HepG2 (cell line): ENCODE results near the gene SELENOH. TPM values are rescaled to one million over a fixed set of nuclear protein-coding genes. Genes with fewer than 3 reads are reported as not detected.

Experiments used
- ARID3A ChIP-seq: IDR thresholded peaks from 2 replicates; pipeline ENCODE4 v1.6.1; 2012; ENCODE audit warnings: low read depth, low read length, improper control_type of control experiment
- CEBPZ ChIP-seq: IDR thresholded peaks from 2 replicates; pipeline ENCODE4 v1.6.1; 2012; ENCODE audit warnings: low read length, improper control_type of control experiment
- GTF3A ChIP-seq: sonication (generic); formaldehyde crosslinking; conservative IDR thresholded peaks from 2 replicates; pipeline ENCODE4 v1.4.0; 2020; ENCODE audit warnings: mild to moderate bottlenecking, missing genetic modification reagents
- HDAC6 ChIP-seq: fragments of 200-600 bp; sonication (generic); IDR thresholded peaks from 2 replicates; pipeline ENCODE4 v1.7.0; 2017; ENCODE audit warnings: mild to moderate bottlenecking, antibody characterized with exemption, low read length, low read depth
- ISX ChIP-seq: sonication (generic); formaldehyde crosslinking; conservative IDR thresholded peaks from 2 replicates; pipeline ENCODE4 v1.5.0; 2020; ENCODE audit warnings: missing genetic modification reagents
- KDM1A ChIP-seq: IDR thresholded peaks from 2 replicates; pipeline ENCODE4 v1.6.1; 2016; ENCODE audit warnings: missing compliant biosample characterization
- MED13 ChIP-seq: sonication (generic); formaldehyde crosslinking; IDR thresholded peaks from 2 replicates; pipeline ENCODE4 v1.5.0; 2020; ENCODE audit warnings: missing genetic modification reagents
- SAP130 ChIP-seq: IDR thresholded peaks from 2 replicates; pipeline ENCODE4 v1.6.1; 2016; ENCODE audit warnings: low read depth
- SIX1 ChIP-seq: sonication (generic); formaldehyde crosslinking; IDR thresholded peaks from 2 replicates; pipeline ENCODE4 v1.4.0; 2020; ENCODE audit warnings: missing genetic modification reagents, borderline replicate concordance
- SOX6 ChIP-seq, 2 experiments: fragments of 450-650 bp in 1 of 2; sonication (generic) in 1 of 2; formaldehyde crosslinking in 1 of 2; IDR thresholded peaks; 2 replicates each; pipeline versions ENCODE4 v1.4.0 to v1.6.1; 2017 to 2020; ENCODE audit warnings: antibody characterized with exemption in 1 of 2, mild to moderate bottlenecking in 1 of 2, missing genetic modification reagents in 1 of 2
- ZBTB1 ChIP-seq: sonication (generic); formaldehyde crosslinking; IDR thresholded peaks from 2 replicates; pipeline ENCODE4 v1.4.0; 2020; ENCODE audit warnings: missing genetic modification reagents, borderline replicate concordance
- ZFP36 ChIP-seq: fragments of 150-350 bp; IDR thresholded peaks from 2 replicates; pipeline ENCODE4 v1.6.1; 2018; ENCODE audit warnings: borderline replicate concordance, low read length, low read depth; ENCODE audit not compliant: partially characterized antibody
- ZFP90 ChIP-seq: sonication (generic); formaldehyde crosslinking; IDR thresholded peaks from 2 replicates; pipeline ENCODE4 v1.8.0; 2022; ENCODE audit warnings: missing genetic modification reagents, mild to moderate bottlenecking, inconsistent platforms, borderline replicate concordance
- ZNF3 ChIP-seq: IDR thresholded peaks from 2 replicates; pipeline ENCODE4 v1.7.0; 2017; ENCODE audit warnings: inconsistent platforms
- ZNF577 ChIP-seq: sonication (generic); formaldehyde crosslinking; IDR thresholded peaks from 2 replicates; pipeline ENCODE4 v1.4.0; 2020; ENCODE audit warnings: mild to moderate bottlenecking, low read depth, missing genetic modification reagents, borderline replicate concordance
- polyA plus RNA-seq, 8 experiments: library from polyadenylated mRNA; depleted of rRNA in 3 of 8; stranded (reverse) in 7 of 8; unstranded in 1 of 8; fragments of >200 nt; fragmentation: Illumina TruSeq in 4 of 8; extraction: Trizol in 4 of 8; gene quantifications; 2 replicates each; pipeline versions ENCODE4 v1.2.1 to v1.2.3, GENCODE V29; 2011 to 2016; ENCODE audit warnings: low read depth in 4 of 8, missing spikeins in 1 of 8, mixed read lengths in 1 of 8; ENCODE audit not compliant: insufficient read depth in 1 of 8
- total RNA-seq, 5 experiments: library from RNA; depleted of rRNA; stranded (reverse); fragments of >200 nt; fragmentation: Illumina TruSeq; extraction: Trizol; gene quantifications; 2 replicates each; pipeline ENCODE4 v1.2.3, GENCODE V29; 2016; ENCODE audit warnings: low read depth in 1 of 5
- TF ChIP-seq, protein P1 (sequence below): sonication (generic); formaldehyde crosslinking; IDR thresholded peaks from 2 replicates; pipeline ENCODE4 v1.4.0; 2020; ENCODE audit warnings: missing genetic modification reagents, mild to moderate bottlenecking, borderline replicate concordance
- TF ChIP-seq, protein P2 (sequence below): sonication (generic); formaldehyde crosslinking; IDR thresholded peaks from 2 replicates; pipeline ENCODE4 v1.4.0; 2020; ENCODE audit warnings: missing genetic modification reagents, mild to moderate bottlenecking, borderline replicate concordance

Gene SELENOH
- total and polyA plus RNA-seq, 2 of the 13 experiments (the other 11 are each of a cell fraction or from before 2014, with no cell fraction given): 27.2 to 77.4 TPM

DNA sequence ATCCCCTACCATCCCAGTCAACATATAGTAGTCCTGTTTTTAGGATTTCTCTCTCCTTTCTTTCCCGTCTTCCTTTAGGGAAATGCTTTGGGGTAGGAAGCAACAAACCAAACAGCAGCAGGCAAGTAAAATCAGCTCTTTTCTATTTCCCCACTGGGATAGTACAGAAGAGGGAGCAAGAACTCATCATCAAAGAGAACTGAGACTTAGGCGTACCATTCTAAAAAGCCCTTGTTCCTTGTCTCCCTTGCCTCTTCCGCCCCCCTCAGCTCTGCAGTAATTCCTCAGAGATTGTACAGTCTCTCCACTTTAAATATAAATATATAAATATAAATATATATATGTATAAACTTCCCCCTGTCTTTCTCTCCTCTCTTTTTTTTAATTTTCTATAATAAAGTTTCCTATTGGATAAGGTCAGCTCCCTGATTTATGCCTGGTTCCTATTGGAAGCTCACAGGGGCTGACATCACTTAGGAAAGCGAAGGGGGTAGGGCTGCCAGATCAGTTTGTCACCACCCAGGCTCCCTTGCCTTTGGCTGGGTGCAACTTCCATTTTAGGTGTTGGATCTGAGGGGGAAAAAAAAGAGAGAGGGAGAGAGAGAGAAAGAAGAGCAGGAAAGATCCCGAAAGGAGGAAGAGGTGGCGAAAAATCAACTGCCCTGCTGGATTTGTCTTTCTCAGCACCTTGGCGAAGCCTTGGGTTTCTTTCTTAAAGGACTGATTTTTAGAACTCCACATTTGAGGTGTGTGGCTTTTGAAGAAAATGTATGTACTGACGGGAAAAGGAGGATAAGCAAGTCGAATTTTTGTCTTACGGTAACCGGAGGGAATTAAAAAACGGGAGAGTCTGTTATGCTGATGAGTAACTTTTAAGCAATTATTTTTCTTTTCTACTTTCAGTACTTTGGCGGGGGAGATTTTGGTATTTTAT is 20.3 kb downstream of the SELENOH start, which contains the start of gene CTNND1 (continued):
- TF ChIP-seq CEBPZ (no peak), ZNF577 (CRISPR knock-in tag) (no peak), ISX (CRISPR knock-in tag) (no peak), SIX1 (CRISPR knock-in tag) (no peak; the same call in 1 of the 2 replicates), HDAC6 (0 out of 2 replicates have a peak, but pooled peaks have one; percentile 51), ARID3A (0 out of 2 replicates have a peak, but pooled peaks have one; percentile 40), KDM1A (no peak), ZBTB1 (no peak), GTF3A (no peak), ZFP36 (no peak), MED13 (CRISPR knock-in tag) (no peak), SOX6 (IDR thresholded peaks at IDR 0.05) (no peak), SOX6 (CRISPR knock-in tag; IDR thresholded peaks at IDR 0.05) (no peak; the same call in 1 of the 2 replicates), SAP130 (peak; percentile 93), ZNF3 (CRISPR knock-in tag) (no peak), ZFP90 (no peak)
- TF ChIP-seq, protein P1, sequence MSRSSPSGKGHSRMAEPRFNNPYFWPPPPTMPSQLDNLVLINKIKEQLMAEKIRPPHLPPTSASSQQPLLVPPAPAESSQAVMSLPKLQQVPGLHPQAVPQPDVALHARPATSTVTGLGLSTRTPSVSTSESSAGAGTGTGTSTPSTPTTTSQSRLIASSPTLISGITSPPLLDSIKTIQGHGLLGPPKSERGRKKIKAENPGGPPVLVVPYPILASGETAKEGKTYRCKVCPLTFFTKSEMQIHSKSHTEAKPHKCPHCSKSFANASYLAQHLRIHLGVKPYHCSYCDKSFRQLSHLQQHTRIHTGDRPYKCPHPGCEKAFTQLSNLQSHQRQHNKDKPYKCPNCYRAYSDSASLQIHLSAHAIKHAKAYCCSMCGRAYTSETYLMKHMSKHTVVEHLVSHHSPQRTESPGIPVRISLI (CRISPR knock-in tag): peak; percentile 93
- TF ChIP-seq, protein P2, sequence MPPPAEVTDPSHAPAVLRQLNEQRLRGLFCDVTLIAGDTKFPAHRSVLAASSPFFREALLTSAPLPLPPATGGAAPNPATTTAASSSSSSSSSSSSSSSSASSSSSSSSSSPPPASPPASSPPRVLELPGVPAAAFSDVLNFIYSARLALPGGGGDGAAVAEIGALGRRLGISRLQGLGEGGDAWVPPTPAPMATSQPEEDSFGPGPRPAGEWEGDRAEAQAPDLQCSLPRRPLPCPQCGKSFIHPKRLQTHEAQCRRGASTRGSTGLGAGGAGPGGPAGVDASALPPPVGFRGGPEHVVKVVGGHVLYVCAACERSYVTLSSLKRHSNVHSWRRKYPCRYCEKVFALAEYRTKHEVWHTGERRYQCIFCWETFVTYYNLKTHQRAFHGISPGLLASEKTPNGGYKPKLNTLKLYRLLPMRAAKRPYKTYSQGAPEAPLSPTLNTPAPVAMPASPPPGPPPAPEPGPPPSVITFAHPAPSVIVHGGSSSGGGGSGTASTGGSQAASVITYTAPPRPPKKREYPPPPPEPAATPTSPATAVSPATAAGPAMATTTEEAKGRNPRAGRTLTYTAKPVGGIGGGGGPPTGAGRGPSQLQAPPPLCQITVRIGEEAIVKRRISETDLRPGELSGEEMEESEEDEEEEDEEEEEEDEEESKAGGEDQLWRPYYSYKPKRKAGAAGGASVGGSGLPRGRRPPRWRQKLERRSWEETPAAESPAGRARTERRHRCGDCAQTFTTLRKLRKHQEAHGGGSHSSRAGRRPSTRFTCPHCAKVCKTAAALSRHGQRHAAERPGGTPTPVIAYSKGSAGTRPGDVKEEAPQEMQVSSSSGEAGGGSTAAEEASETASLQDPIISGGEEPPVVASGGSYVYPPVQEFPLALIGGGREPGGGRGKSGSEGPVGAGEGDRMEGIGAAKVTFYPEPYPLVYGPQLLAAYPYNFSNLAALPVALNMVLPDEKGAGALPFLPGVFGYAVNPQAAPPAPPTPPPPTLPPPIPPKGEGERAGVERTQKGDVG (CRISPR knock-in tag): no peak
